K562 (cell line): Measurements from ENCODE around the gene CYP2E1. TPM values are rescaled to one million over a fixed set of nuclear protein-coding genes. Genes with fewer than 3 reads are reported as not detected.
A peak's percentile ranks its signal among the peaks of the same experiment; 100 is the strongest.
"Not testable (repeated sequence)": the region's sequence is repeated elsewhere in the genome, so short reads cannot be mapped to it uniquely, and the experiment has no call there.

ENCODE experiments used
- ATAC-seq: fragments of 200-7000 bp; cut with Tn5 transposase; 3 replicates; pipeline ENCODE4 v1.9.1; 2020; ENCODE audit warnings: moderate library complexity
- BruUV-seq: library from RNA; stranded (reverse); fragments of 400-500 nt; replicated peaks from 2 replicates; lab custom pipeline; 2021; lab: Mats Ljungman, UMichigan
- CTCF ChIA-PET: fragments of 300-600 bp; formaldehyde crosslinking; extraction: SDS; loops from one replicate; lab custom pipeline; 2021; ENCODE audit warnings: low intra/inter-chr PET ratio; lab: Yijun Ruan, JAX
- POLR2A ChIA-PET: fragments of 300-600, 350-650 bp; sonication (Branson Sonifier 250); formaldehyde crosslinking; extraction: SDS; loops from one replicate; lab custom pipeline; 2021; ENCODE audit warnings: antibody characterized with exemption, inconsistent platforms; lab: Yijun Ruan, JAX
- DNase-seq, 4 experiments: peaks; one replicate each; pipeline versions ENCODE4 v3.0.0 to v3.0.0-alpha.2; 2011 to 2018; ENCODE audit warnings: low spot score in 3 of 4, mixed read lengths in 3 of 4; ENCODE audit errors: extremely low read depth in 1 of 4
- FAIRE-seq: peaks from 2 replicates; lab custom pipeline; 2011; peaks lifted over from hg19 to GRCh38; lab: Jason Lieb, UNC
- H2AFZ ChIP-seq: 2 replicates; pipeline ENCODE4 v1.6.0; 2011; ENCODE audit warnings: low read depth, low read length, control low read depth, inconsistent platforms
- H3K27ac ChIP-seq: fragments of 200-600 bp; 3 replicates; pipeline ENCODE4 v1.8.0; 2011; ENCODE audit warnings: low read depth, mild to moderate bottlenecking, control low read depth, inconsistent platforms, low read length, moderate library complexity, mixed read lengths; ENCODE audit errors: extremely low read depth
- H3K27me3 ChIP-seq, 2 experiments: fragments of 300-600 bp in 1 of 2; 2 replicates in 1 of 2; 3 replicates in 1 of 2; pipeline versions ENCODE4 v1.6.0 to v1.8.0; 2011; ENCODE audit warnings: inconsistent platforms in 2 of 2, low read length in 2 of 2, mild to moderate bottlenecking in 1 of 2, mixed read lengths in 1 of 2, moderate library complexity in 1 of 2; ENCODE audit not compliant: control insufficient read depth in 2 of 2, insufficient read depth in 2 of 2
- H3K36me3 ChIP-seq: fragments of 300-600 bp; 3 replicates; pipeline ENCODE4 v1.8.0; 2011; ENCODE audit warnings: mild to moderate bottlenecking, low read length, inconsistent platforms; ENCODE audit not compliant: control insufficient read depth, insufficient read depth
- H3K4me1 ChIP-seq, 2 experiments: fragments of 200-600 bp in 1 of 2; replicated peaks in 1 of 2; 2 replicates in 1 of 2; 3 replicates in 1 of 2; pipeline versions ENCODE4 v1.5.1 to v1.8.0; 2011; ENCODE audit warnings: inconsistent platforms in 2 of 2, low read length in 2 of 2, mild to moderate bottlenecking in 1 of 2, mixed read lengths in 1 of 2, moderate library complexity in 1 of 2; ENCODE audit not compliant: control insufficient read depth in 2 of 2, insufficient read depth in 2 of 2
- H3K4me2 ChIP-seq: 2 replicates; pipeline ENCODE4 v1.6.1; 2011; ENCODE audit warnings: low read length, control low read depth, inconsistent platforms, mixed read lengths; ENCODE audit not compliant: insufficient read depth
- H3K4me3 ChIP-seq: fragments of 200-600 bp; sonication (generic), shearing (Covaris generic); 2 replicates; pipeline ENCODE4 v1.5.1; 2016; ENCODE audit warnings: control low read depth, inconsistent platforms
- H3K79me2 ChIP-seq: fragments of 200-600 bp; 3 replicates; pipeline ENCODE4 v1.8.0; 2011; ENCODE audit warnings: low read length, inconsistent platforms; ENCODE audit not compliant: control insufficient read depth, insufficient read depth
- H3K9ac ChIP-seq, 2 experiments: 2 replicates each; pipeline versions ENCODE4 v1.6.0 to v1.6.1; 2011; ENCODE audit warnings: low read depth in 2 of 2, low read length in 2 of 2, control low read depth in 1 of 2, inconsistent platforms in 1 of 2, mild to moderate bottlenecking in 1 of 2, mixed read lengths in 1 of 2; ENCODE audit not compliant: insufficient read depth in 1 of 2
- H3K9me1 ChIP-seq: one replicate; pipeline ENCODE4 v1.6.0; 2011; ENCODE audit warnings: inconsistent platforms, mild to moderate bottlenecking, low read length, moderate library complexity; ENCODE audit not compliant: control insufficient read depth, insufficient read depth
- H3K9me3 ChIP-seq: replicated peaks from 2 replicates; pipeline ENCODE4 v1.5.1; 2011; ENCODE audit warnings: low read depth, low read length, inconsistent platforms; ENCODE audit not compliant: control insufficient read depth, insufficient read depth
- H4K20me1 ChIP-seq: replicated peaks from 2 replicates; pipeline ENCODE4 v1.6.1; 2011; ENCODE audit warnings: low read length, inconsistent platforms, mixed read lengths; ENCODE audit not compliant: control insufficient read depth, insufficient read depth
- NCOR1 ChIP-seq: fragments of 450-650 bp; IDR thresholded peaks from 2 replicates; pipeline ENCODE4 v1.6.1; 2016; ENCODE audit warnings: mild to moderate bottlenecking, moderate library complexity
- NFIC ChIP-seq: fragments of 450-650 bp; IDR thresholded peaks from 2 replicates; pipeline ENCODE4 v1.6.1; 2017; ENCODE audit warnings: mild to moderate bottlenecking, inconsistent platforms
- RAD21 ChIP-seq, 2 experiments: fragments of 250-450 bp in 1 of 2; fragments of 450-650 bp in 1 of 2; sonication (Bioruptor Pico) in 1 of 2; formaldehyde crosslinking in 1 of 2; IDR thresholded peaks in 1 of 2; conservative IDR thresholded peaks in 1 of 2; 2 replicates each; pipeline versions ENCODE4 v1.4.0 to v1.8.0; 2020 to 2022; ENCODE audit warnings: mild to moderate bottlenecking in 2 of 2, moderate library complexity in 1 of 2
- REST ChIP-seq, 2 experiments: fragments of 450-650 bp; formaldehyde crosslinking in 1 of 2; IDR thresholded peaks; 2 replicates each; pipeline versions ENCODE4 v1.4.0 to v1.6.1; 2014 to 2020; ENCODE audit warnings: mild to moderate bottlenecking in 2 of 2, borderline replicate concordance in 1 of 2, low read depth in 1 of 2
- ZNF766 ChIP-seq: fragments of 200-800 bp; sonication (Bioruptor generic); conservative IDR thresholded peaks from 2 replicates; pipeline ENCODE4 v1.6.1; 2016; ENCODE audit warnings: missing genetic modification characterization, missing compliant biosample characterization
- WGBS: fragments of 100-300 bp; shearing (Covaris generic); methylation state at CpG from one replicate; pipeline ENCODE4 v1.1.6; 2016; ENCODE audit warnings: low coverage, mixed read lengths; ENCODE audit not compliant: insufficient coverage; ENCODE audit errors: missing lambda C conversion rate; 5-methylcytosine and 5-hydroxymethylcytosine counted together
- in situ Hi-C: fragments of 300-500 bp; cut with MboI; formaldehyde crosslinking; loops from 4 replicates; pipeline ENCODE4 v1.15.0; 2018; ENCODE audit warnings: inconsistent platforms, mixed read lengths
- intact Hi-C: fragments of 100-400 bp; cut with micrococcal nuclease; formaldehyde crosslinking; loops from 2 replicates; pipeline ENCODE4 v1.14.2; 2022
- polyA plus RNA-seq, 8 experiments: library from polyadenylated mRNA; depleted of rRNA in 4 of 8; stranded (reverse) in 5 of 8; unstranded in 3 of 8; fragments of >200 nt; fragmentation: Nextera tagmentation in 2 of 8; fragmentation: Illumina TruSeq in 1 of 8; extraction: Ambion mirVana in 2 of 8; extraction: Trizol in 1 of 8; gene quantifications; 2 replicates each; pipeline versions ENCODE4 v1.2.1 to v1.2.3, GENCODE V29; 2011 to 2014; ENCODE audit warnings: inconsistent platforms in 1 of 8, missing spikeins in 1 of 8
- total RNA-seq, 7 experiments: library from RNA; depleted of rRNA in 6 of 7; stranded (reverse); fragments of >200 nt in 6 of 7; fragmentation: Illumina TruSeq in 2 of 7; extraction: Trizol in 2 of 7; gene quantifications; 2 replicates each; pipeline versions ENCODE4 v1.2.1 to v1.2.3, GENCODE V29; 2011 to 2021; ENCODE audit warnings: low replicate concordance in 1 of 7

CYP2E1 gene
- total and polyA plus RNA-seq, 9 of the 15 experiments (the other 6 are each of a cell fraction or from before 2014, with no cell fraction given): 0.07 to 1.6 (median 0.19) TPM; not detected in 2

GRCh38 chr10:133493562-133493961, 33.6 kb upstream of the CYP2E1 start:
- H3K4me3 ChIP-seq, ATAC-seq, in situ Hi-C loops, CTCF ChIA-PET, H3K27me3 ChIP-seq, H3K36me3 ChIP-seq, FAIRE-seq, DNase-seq, H3K9ac ChIP-seq, intact Hi-C loops, H3K4me2 ChIP-seq, H3K27ac ChIP-seq, H3K4me1 ChIP-seq, H3K9me3 ChIP-seq, H2AFZ ChIP-seq, BruUV-seq, H4K20me1 ChIP-seq, H3K9me1 ChIP-seq, POLR2A ChIA-PET, H3K79me2 ChIP-seq: not testable (repeated sequence)
- TF ChIP-seq ZNF766 (CRISPR knock-in tag): peak; percentile 46; the same call in 1 of the 2 replicates
- 4% methylated on average over 4 of the region's 4 CpGs for WGBS

GRCh38 chr10:133497363-133497762, 29.8 kb upstream of the CYP2E1 start:
- CTCF ChIA-PET; H3K9ac ChIP-seq; H3K4me3 ChIP-seq; H4K20me1 ChIP-seq; H3K27ac ChIP-seq; H3K79me2 ChIP-seq; BruUV-seq; POLR2A ChIA-PET; H3K9me1 ChIP-seq; H3K4me1 ChIP-seq; ATAC-seq; H3K4me2 ChIP-seq; FAIRE-seq; H3K9me3 ChIP-seq; H3K27me3 ChIP-seq; H2AFZ ChIP-seq; H3K36me3 ChIP-seq; TF ChIP-seq REST (CRISPR knock-in tag; IDR thresholded peaks at IDR 0.05; ENCODE audit: low read depth): not testable (repeated sequence)
- 0% methylated on average over 6 of the region's 6 CpGs for WGBS
- in situ Hi-C loops: loop anchor here (5.0 kb wide), 1 partner anchor 165 kb away; no protein-coding TSS in a partner anchor
- peak in 1 of 4 experiments; percentile 10 for DNase-seq
- intact Hi-C loops: loop anchor here (2.0 kb wide), 1 partner anchor 59 kb away; no protein-coding TSS in a partner anchor
- TF ChIP-seq NFIC (peak; percentile 27; the same call in 1 of the 2 replicates), RAD21 (CRISPR knock-in tag; conservative IDR thresholded peaks at IDR 0.05 in 1 of 2, IDR thresholded peaks at IDR 0.05 in 1 of 2) (peak; percentile 64 to 87), NCOR1 (peak; percentile 8; the same call in 1 of the 2 replicates), REST (IDR thresholded peaks at IDR 0.05; ENCODE audit: borderline replicate concordance) (peak; percentile 74)
